Type B pancreatic cell (in vitro differentiated cells): ENCODE results near the gene RSL1D1. TPM values are rescaled to one million over a fixed set of nuclear protein-coding genes. Genes with fewer than 3 reads are reported as not detected.

Experiments
- DNase-seq: peaks from one replicate; pipeline ENCODE4 v3.0.0; 2021; ENCODE audit warnings: mixed read lengths; ENCODE audit not compliant: unreplicated experiment; ENCODE audit errors: extremely low spot score
- H3K27ac Mint-ChIP-seq: 2 replicates; pipeline ENCODE4 v1.8.0; 2021; ENCODE audit warnings: mild to moderate bottlenecking, mixed read lengths
- H3K27me3 Mint-ChIP-seq: 2 replicates; pipeline ENCODE4 v1.8.0; 2021; ENCODE audit warnings: mixed read lengths
- H3K36me3 Mint-ChIP-seq: 2 replicates; pipeline ENCODE4 v1.8.0; 2021; ENCODE audit warnings: mixed read lengths
- H3K4me1 Mint-ChIP-seq: one replicate; pipeline ENCODE4 v1.8.0; 2021; ENCODE audit warnings: mixed read lengths; ENCODE audit not compliant: unreplicated experiment
- H3K4me3 Mint-ChIP-seq: 2 replicates; pipeline ENCODE4 v1.8.0; 2021; ENCODE audit warnings: mild to moderate bottlenecking, mixed read lengths
- H3K9me3 Mint-ChIP-seq: 2 replicates; pipeline ENCODE4 v1.8.0; 2021; ENCODE audit warnings: mixed read lengths
- long read RNA-seq: library from polyadenylated mRNA; unstranded; transcript quantifications from one replicate; pipeline ENCODE4 v2.0.0, GENCODE V29; 2020
- total RNA-seq: library from RNA; stranded (reverse); gene quantifications from 2 replicates; pipeline ENCODE4 v1.2.1, GENCODE V29; 2021; ENCODE audit warnings: low replicate concordance
- TF ChIP-seq, protein P1 (sequence below): fragments of 200-600 bp; sonication (generic); conservative IDR thresholded peaks from 2 replicates; pipeline ENCODE4 v1.5.0; 2021; ENCODE audit warnings: antibody characterized with exemption, mild to moderate bottlenecking

Gene RSL1D1
- 150 and 184 TPM in 2 replicates for total RNA-seq
- long read RNA-seq, full-length matches to known transcripts: 77 of 284 reads
- long read RNA-seq, partial matches to known transcripts: 195 of 284 reads
- long read RNA-seq, other reads (novel, unspliced or antisense): 12 of 284 reads

DNA sequence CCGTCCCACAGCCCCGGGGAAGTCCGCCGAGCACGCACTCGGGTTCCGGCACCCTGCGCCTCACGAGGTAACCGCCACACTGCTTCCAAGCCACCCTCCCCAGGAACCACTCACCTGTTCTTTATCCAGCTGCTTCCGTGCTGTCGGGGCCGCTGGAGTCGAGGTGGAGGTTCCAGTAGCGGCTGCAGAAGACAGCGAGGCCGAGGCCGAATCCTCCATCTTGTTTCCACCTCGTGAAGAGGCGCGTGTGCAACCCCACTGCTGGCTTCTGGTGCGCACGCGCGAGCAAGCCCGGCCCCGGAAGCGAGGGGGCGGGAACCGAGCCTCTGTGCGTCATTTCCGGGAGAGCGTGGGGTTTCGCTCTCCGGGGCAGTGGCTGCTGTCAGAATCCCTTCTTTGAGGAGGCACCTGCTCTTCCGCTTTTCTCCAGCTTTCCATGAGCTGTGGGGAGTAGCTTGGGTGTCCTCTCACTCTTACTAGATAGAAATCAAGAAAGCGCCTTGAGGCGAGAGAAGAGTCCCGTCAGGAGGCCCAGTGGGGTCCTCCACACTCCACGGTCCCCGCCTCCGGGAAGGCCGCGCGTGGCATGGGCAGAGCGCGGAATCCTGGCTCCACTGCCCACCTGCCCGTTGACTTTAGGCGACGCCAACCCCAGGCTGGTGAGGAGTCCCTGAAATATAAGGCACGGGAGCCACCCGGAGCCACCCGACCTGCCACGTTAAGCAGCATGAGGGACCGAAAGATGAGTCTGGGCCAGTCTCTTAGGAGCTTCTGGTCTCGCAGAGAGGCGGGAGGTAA is at the start of gene RSL1D1:
TSS of gene RSL1D1 (minus strand) at position 249 of the 798 bp plus-strand sequence. CDS start at position 219, 30 bp downstream.
- DNase-seq: peak; percentile 96
- peak within 1 kb of the TSS; percentile 98 for H3K4me3 Mint-ChIP-seq
- peaks cover 7% of the 10 kb centered on the region for H3K4me1 Mint-ChIP-seq
- TF ChIP-seq, protein P1, sequence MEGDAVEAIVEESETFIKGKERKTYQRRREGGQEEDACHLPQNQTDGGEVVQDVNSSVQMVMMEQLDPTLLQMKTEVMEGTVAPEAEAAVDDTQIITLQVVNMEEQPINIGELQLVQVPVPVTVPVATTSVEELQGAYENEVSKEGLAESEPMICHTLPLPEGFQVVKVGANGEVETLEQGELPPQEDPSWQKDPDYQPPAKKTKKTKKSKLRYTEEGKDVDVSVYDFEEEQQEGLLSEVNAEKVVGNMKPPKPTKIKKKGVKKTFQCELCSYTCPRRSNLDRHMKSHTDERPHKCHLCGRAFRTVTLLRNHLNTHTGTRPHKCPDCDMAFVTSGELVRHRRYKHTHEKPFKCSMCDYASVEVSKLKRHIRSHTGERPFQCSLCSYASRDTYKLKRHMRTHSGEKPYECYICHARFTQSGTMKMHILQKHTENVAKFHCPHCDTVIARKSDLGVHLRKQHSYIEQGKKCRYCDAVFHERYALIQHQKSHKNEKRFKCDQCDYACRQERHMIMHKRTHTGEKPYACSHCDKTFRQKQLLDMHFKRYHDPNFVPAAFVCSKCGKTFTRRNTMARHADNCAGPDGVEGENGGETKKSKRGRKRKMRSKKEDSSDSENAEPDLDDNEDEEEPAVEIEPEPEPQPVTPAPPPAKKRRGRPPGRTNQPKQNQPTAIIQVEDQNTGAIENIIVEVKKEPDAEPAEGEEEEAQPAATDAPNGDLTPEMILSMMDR: no peak
- no peaks in the 10 kb centered on the region for H3K9me3 Mint-ChIP-seq
- H3K36me3 Mint-ChIP-seq: peaks cover 10% of the 10 kb centered on the region
- no peaks in the 10 kb centered on the region for H3K27me3 Mint-ChIP-seq
- peak within 1 kb of the TSS; percentile 96 for H3K27ac Mint-ChIP-seq

DNA sequence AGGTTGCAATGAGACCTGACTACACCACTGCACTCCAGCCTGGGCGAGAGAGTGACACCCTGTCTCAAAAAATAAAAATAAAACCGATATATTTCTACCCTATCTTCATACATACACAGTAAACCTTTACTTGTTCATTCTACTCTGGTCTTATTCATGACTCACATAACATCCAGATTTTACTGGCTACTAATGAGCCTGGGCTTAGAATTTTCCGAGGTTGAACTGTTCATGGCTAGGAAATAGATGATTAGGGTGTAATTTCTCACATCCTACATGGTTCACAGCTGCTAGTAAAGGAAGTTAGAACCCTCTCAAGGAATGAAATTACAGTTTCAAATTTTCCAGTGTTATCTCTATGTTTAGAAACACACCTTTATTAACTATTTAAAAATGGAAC is 49.7 kb upstream of the RSL1D1 start:
- no peak for DNase-seq
- Mint-ChIP-seq H3K27ac (no peak overlapping the region), H3K27me3 (no peaks in the 10 kb centered on the region), H3K4me3 (no peak overlapping the region), H3K9me3 (no peaks in the 10 kb centered on the region), H3K36me3 (peaks cover 4% of the 10 kb centered on the region), H3K4me1 (no peaks in the 10 kb centered on the region)
- TF ChIP-seq, protein P1: no peak

DNA sequence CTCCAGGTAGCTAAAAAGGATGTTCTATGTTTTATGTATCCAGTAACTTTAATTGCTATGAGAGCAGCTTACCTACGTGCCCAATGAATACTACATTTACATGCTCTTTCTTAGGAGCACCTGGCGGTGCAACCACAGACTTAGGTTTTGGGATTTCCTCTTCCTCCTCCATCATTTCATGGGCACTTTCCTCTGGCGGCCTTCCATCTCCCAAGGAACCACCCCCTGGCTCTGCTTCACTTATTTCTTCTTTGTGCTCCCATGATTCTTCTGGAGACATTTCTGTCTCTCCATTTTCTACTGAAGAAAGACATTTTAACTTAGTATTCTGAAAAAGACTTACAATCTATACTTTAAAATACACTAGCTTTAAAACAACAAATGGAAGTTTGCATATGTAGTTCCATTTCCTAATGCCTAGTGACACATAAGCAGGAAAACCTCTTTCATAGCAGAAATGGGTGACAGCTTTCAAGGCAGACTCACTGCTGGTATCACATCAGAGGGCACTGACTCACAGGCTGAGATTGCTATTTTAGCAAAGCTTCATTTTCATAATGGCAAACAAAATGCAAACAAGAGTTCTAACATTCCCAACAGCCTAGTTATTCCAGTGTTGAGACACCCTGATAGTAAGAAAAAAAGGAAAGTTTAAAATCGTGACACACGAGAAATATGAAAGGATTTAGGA is 45.3 kb upstream of the RSL1D1 start:
- peaks cover 4% of the 10 kb centered on the region for H3K36me3 Mint-ChIP-seq
- TF ChIP-seq, protein P1: no peak
- no peak overlapping the region for H3K4me3 Mint-ChIP-seq
- DNase-seq: no peak
- no peak overlapping the region for H3K27ac Mint-ChIP-seq
- H3K4me1 Mint-ChIP-seq: no peaks in the 10 kb centered on the region
- H3K9me3 Mint-ChIP-seq: no peaks in the 10 kb centered on the region
- H3K27me3 Mint-ChIP-seq: no peaks in the 10 kb centered on the region

DNA sequence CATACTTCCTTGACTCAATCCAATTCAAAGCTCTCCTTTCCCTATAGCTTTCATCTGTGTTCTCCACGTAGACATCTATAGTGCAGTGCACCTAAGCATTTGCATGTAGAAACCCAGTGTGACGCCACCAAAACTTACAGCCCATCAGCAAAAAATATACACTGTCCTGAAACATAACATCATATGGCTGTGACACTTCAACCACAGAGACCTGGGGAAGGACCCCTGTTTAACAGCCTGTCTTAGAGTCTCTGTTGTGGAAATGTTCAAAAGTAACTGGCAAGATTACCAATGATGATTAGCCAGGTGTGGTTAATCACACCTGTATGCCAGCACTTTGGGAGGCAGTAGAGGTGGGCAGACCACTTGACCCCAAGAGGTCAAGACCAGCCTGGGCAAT is 42.2 kb upstream of the RSL1D1 start:
- Mint-ChIP-seq H3K4me1 (no peaks in the 10 kb centered on the region), H3K27ac (no peak overlapping the region), H3K36me3 (peaks cover 7% of the 10 kb centered on the region), H3K27me3 (no peaks in the 10 kb centered on the region), H3K9me3 (no peaks in the 10 kb centered on the region), H3K4me3 (no peak overlapping the region)
- no peak for DNase-seq
- TF ChIP-seq, protein P1: no peak

DNA sequence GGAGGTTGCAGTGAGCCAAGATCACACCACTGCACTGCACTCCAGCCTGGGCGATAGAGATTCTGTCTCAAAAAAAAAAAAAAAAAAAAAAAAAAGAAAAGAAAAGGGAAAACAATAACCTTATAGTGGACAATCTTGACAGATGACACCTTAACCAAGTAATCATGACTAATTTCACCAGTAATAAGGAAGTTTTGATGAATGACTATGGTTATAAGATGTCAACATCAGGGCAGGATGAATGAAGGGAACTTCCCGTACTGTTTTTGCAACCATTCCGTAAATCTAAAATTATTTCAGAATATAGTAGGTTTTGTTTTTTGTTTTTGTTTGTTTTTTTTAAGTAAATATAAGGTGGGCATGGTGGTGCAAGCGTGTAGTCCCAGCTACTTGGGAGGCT is 41.4 kb upstream of the RSL1D1 start:
- Mint-ChIP-seq H3K36me3 (peaks cover 7% of the 10 kb centered on the region), H3K27me3 (no peaks in the 10 kb centered on the region), H3K4me1 (no peaks in the 10 kb centered on the region), H3K9me3 (no peaks in the 10 kb centered on the region), H3K4me3 (no peak overlapping the region), H3K27ac (no peak overlapping the region)
- no peak for DNase-seq
- TF ChIP-seq, protein P1: no peak
